Esophagus muscularis mucosa (tissue), 4 donors: ENCODE measurements around the gene GTF3C1. TPM values are rescaled to one million over a fixed set of nuclear protein-coding genes. Genes with fewer than 3 reads are reported as not detected.

Experiments
- DNase-seq: peaks from one replicate; pipeline ENCODE4 v3.0.0-alpha.2; 2017; ENCODE audit errors: extremely low spot score
- H3K27ac ChIP-seq, 4 donors: fragments of 200-600 bp; sonication (generic); replicated peaks in 1 of 4; 1 replicate in 3 of 4; 2 replicates in 1 of 4; pipeline ENCODE4 v1.5.1; 2016 to 2019; ENCODE audit warnings: mild to moderate bottlenecking in 1 of 4
- H3K27me3 ChIP-seq, 4 donors: fragments of 200-600 bp; sonication (generic); one replicate each; pipeline versions ENCODE4 v1.5.1 to v1.6.0; 2016 to 2019
- H3K36me3 ChIP-seq, 4 donors: fragments of 200-600 bp; sonication (generic); one replicate each; pipeline ENCODE4 v1.5.1; 2016 to 2019
- H3K4me1 ChIP-seq, 4 donors: fragments of 200-600 bp; sonication (generic); one replicate each; pipeline ENCODE4 v1.5.1; 2016 to 2019
- H3K4me3 ChIP-seq, 4 donors: fragments of 200-600 bp; sonication (generic); 1 replicate in 2 of 4; 2 replicates in 2 of 4; pipeline ENCODE4 v1.5.1; 2016 to 2019; ENCODE audit warnings: mild to moderate bottlenecking in 4 of 4, moderate library complexity in 1 of 4
- H3K9me3 ChIP-seq, 4 donors: fragments of 200-600 bp; sonication (generic); 1 replicate in 3 of 4; 2 replicates in 1 of 4; pipeline ENCODE4 v1.5.1; 2016 to 2019
- CTCF ChIP-seq, 3 experiments: fragments of 200-600 bp in 2 of 3; fragments of 450-650 bp in 1 of 3; sonication (generic) in 2 of 3; IDR thresholded peaks; one replicate each; pipeline ENCODE4 v1.5.1; 2017 to 2019; ENCODE audit warnings: antibody characterized with exemption in 3 of 3, mild to moderate bottlenecking in 2 of 3, moderate library complexity in 1 of 3
- EP300 ChIP-seq: sonication (generic); formaldehyde crosslinking; IDR thresholded peaks from one replicate; pipeline ENCODE4 v1.6.1; 2017; ENCODE audit warnings: antibody characterized with exemption
- POLR2A ChIP-seq: fragments of 450-650 bp; IDR thresholded peaks from one replicate; pipeline ENCODE4 v1.6.1; 2017; ENCODE audit warnings: antibody characterized with exemption, moderate library complexity, mild to moderate bottlenecking, low read depth
- POLR2AphosphoS5 ChIP-seq, 2 donors: sonication (generic); formaldehyde crosslinking; IDR thresholded peaks; one replicate each; pipeline ENCODE4 v1.6.1; 2017; ENCODE audit warnings: antibody characterized with exemption in 2 of 2
- WGBS: methylation state at CpG from one replicate; pipeline ENCODE4 v1.1.5; 2018; 5-methylcytosine and 5-hydroxymethylcytosine counted together
- intact Hi-C: fragments of 100-400 bp; cut with DNase I; formaldehyde crosslinking; loops from one replicate; pipeline ENCODE4 v1.15.1; 2023
- total RNA-seq, 4 donors: library from RNA; depleted of rRNA; stranded (reverse); fragments of >200 nt; gene quantifications; one replicate each; pipeline versions ENCODE4 v1.1.0 to v1.2.1, GENCODE V29; 2016

Gene GTF3C1
- total RNA-seq, 4 donors from 2014 or later: 37.6 to 65.4 (median 54.8) TPM

GRCh38 chr16:27538528-27538927 lies 11.2 kb downstream of the GTF3C1 start:
- no peaks in the 10 kb centered on the region for H3K27me3 ChIP-seq
- DNase-seq: no peak

DNA sequence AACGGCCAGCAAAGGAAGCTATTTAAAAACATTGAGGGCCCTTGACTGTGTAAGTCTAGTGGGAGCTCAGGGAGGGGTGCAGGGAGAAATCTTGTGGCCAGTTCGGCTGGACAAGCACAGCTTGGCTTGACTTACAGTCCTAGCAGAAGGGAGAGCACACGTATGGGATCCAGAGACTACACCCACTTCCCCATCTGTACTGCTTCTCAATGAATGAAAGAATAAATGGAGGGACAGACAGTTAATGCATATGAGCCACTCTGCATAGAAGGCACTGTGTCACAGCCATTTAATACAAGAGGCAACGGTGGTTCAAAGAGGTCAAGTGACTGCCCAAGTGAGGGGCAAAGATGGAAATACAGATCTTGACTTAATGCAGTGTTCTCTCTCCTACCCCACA lies 15.5 kb downstream of the GTF3C1 start:
- H3K36me3 ChIP-seq: peaks cover 81 to 98% (median 94%) of the 10 kb centered on the region in 4 donors
- intact Hi-C loops: no loop called here

More at GRCh38 chr16:27538528-27538927, 11.2 kb downstream of the GTF3C1 start:
- no peaks in the 10 kb centered on the region for H3K9me3 ChIP-seq
- 75% methylated on average over 5 of the region's 5 CpGs for WGBS
- no peak overlapping the region for H3K4me3 ChIP-seq
- H3K4me1 ChIP-seq: peaks cover 0 to 3% (median 0%) of the 10 kb centered on the region in 4 donors
- intact Hi-C loops: no loop called here
- H3K36me3 ChIP-seq: peaks cover 77 to 98% (median 93%) of the 10 kb centered on the region in 4 donors
- no peak overlapping the region for H3K27ac ChIP-seq
- no peak for TF ChIP-seq POLR2AphosphoS5 (IDR thresholded peaks at IDR 0.05)
- no peak for TF ChIP-seq POLR2A
- no peak for TF ChIP-seq EP300
- TF ChIP-seq CTCF (IDR thresholded peaks at IDR 0.05): no peak

DNA sequence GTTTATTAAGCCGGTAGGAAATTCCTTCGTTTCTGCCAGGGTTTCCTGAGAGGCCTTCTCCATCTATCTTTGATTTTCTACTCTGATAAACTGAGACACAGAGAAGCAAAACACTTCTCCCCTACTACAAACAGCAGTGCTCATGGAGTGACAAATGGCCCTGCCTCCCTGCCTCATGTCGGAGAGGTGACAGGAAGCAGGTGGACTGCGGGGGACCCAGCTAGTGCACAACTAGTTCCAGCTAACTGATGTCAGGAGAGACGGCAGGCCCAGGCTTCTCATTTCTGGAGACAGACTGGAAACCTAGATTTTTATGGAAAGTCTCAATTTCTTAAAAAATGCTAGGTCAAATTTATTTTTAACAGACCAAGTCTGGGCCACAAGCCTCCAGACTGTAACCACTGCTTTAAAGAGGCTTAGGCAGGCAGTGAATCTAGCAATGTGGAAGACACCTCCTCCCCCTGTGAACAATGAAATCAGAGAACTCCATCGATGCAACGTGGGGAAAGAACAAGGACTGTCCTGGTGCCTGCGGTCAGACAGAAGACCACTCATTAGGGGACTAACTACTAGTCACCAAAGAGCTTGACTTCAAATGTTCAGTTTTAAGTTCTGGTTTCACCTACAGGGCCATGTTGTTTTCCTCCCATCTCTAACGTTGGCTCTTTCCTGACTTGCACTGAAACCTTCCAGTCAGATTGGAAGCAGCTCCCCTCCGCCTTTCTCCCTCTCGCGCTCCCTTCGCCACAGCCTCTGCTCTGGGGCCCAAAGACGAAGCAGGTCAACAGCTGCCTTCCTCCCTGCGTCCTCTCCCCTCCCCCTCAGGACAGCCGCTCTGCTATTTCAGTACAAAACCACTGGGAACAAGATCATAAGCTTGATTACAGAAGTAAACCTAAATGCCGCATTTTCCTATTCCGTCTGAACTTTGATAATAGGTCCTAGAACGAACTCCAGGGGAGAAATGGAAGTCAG lies 17.6 kb downstream of the GTF3C1 start:
- WGBS: 59% methylated on average over 19 of the region's 19 CpGs
- Histone ChIP-seq H3K27ac (no peak overlapping the region), H3K27me3 (no peaks in the 10 kb centered on the region), H3K4me1 (no peaks in the 10 kb centered on the region), H3K4me3 (no peak overlapping the region), H3K9me3 (no peaks in the 10 kb centered on the region), H3K36me3 (peaks cover 86 to 100% (median 97%) of the 10 kb centered on the region in 4 donors)
- no peak for DNase-seq
- TF ChIP-seq EP300 (no peak), POLR2AphosphoS5 (IDR thresholded peaks at IDR 0.05) (no peak), POLR2A (no peak), CTCF (IDR thresholded peaks at IDR 0.05) (no peak)
- intact Hi-C loops: no loop called here

More for the DNA sequence above, 15.5 kb downstream of the GTF3C1 start:
- no peaks in the 10 kb centered on the region for H3K27me3 ChIP-seq
- H3K27ac ChIP-seq: no peak overlapping the region
- no peaks in the 10 kb centered on the region for H3K9me3 ChIP-seq
- DNase-seq: no peak
- peaks cover 0 to 3% (median 0%) of the 10 kb centered on the region in 4 donors for H3K4me1 ChIP-seq
- no peak overlapping the region for H3K4me3 ChIP-seq
- TF ChIP-seq POLR2A (no peak), EP300 (no peak)
- 92% methylated on average over 4 of the region's 4 CpGs for WGBS

GRCh38 chr16:27531186-27531585 lies 18.5 kb downstream of the GTF3C1 start:
- 62% methylated on average over 2 of the region's 2 CpGs for WGBS
- peaks cover 90 to 100% (median 97%) of the 10 kb centered on the region in 4 donors for H3K36me3 ChIP-seq
- H3K27ac ChIP-seq: no peak overlapping the region
- H3K9me3 ChIP-seq: no peaks in the 10 kb centered on the region
- TF ChIP-seq POLR2AphosphoS5 (IDR thresholded peaks at IDR 0.05): no peak
- no peak for TF ChIP-seq CTCF (IDR thresholded peaks at IDR 0.05)
- no peak for TF ChIP-seq EP300
- TF ChIP-seq POLR2A: no peak
- intact Hi-C loops: no loop called here
- DNase-seq: no peak
- no peak overlapping the region for H3K4me3 ChIP-seq
- no peaks in the 10 kb centered on the region for H3K4me1 ChIP-seq
- no peaks in the 10 kb centered on the region for H3K27me3 ChIP-seq

DNA sequence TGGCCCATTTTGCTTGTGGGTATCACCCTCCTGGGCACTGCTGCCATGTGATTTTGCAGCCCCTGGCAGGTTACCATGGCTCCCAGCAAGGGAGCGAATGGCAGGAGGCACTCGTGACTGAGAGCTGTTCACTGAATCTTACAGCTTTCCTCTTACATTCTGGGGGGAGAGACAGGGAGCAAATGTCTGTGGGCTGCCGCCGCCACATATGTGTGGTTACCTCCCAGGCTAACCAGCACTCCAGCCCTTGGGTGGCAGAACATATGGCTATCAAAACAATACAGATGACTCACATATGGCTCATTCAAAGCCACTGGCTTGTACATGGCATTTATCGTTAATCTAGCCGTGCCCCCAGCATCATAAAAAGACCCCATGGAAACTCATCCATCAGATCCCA lies 19.8 kb downstream of the GTF3C1 start:
- Histone ChIP-seq H3K27me3 (no peaks in the 10 kb centered on the region), H3K4me3 (no peak overlapping the region), H3K27ac (no peak overlapping the region), H3K36me3 (peaks cover 92 to 100% (median 98%) of the 10 kb centered on the region in 4 donors), H3K4me1 (no peaks in the 10 kb centered on the region), H3K9me3 (peaks cover 0 to 8% (median 0%) of the 10 kb centered on the region in 4 donors)
- WGBS: 80% methylated on average over 2 of the region's 6 CpGs
- no peak for TF ChIP-seq CTCF (IDR thresholded peaks at IDR 0.05)
- no peak for TF ChIP-seq POLR2AphosphoS5 (IDR thresholded peaks at IDR 0.05)
- TF ChIP-seq EP300: no peak
- TF ChIP-seq POLR2A: no peak
- intact Hi-C loops: no loop called here
- DNase-seq: no peak
